ENCODE results near the gene PCDHA2.
"Not testable (repeated sequence)": the region's sequence is repeated elsewhere in the genome, so short reads cannot be mapped to it uniquely, and the experiment has no call there.

Gene PCDHA2

DNA sequence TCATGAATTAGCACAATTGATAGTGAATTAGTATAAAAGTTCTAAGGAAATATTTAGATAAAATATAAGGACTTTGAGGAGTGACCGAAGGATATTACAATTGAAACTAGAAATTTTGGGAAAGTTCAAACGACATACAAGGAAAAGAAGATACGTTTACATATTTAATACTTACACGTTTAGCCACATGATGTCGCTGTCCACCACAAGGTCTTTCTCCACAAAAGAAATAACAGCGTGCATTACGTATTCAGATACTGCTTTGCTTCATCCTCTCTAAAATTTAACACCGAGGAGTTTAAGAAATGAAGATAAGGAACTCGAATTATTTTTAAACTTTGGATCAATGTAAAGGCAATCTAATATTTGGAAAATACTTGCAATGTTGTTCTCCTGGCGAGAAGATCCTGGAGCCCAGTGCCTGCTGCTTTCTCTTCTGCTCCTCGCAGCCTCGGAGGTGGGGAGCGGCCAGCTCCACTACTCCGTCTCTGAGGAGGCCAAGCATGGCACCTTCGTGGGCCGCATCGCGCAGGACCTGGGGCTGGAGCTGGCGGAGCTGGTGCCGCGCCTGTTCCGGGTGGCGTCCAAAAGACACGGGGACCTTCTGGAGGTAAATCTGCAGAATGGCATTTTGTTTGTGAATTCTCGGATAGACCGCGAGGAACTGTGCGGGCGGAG is 6.3 kb downstream of the PCDHA2 start, which contains the start of gene PCDHA3:
PCDHA3 (plus strand) TSS at position 242 of the 678 bp plus-strand sequence.
- Mint-ChIP-seq H3K36me3 (ENCODE audit: low read depth) (peaks cover 64% of the 10 kb centered on the region), H3K27ac (no peak within 1 kb of the TSS), H3K9me3 (peaks cover 33% of the 10 kb centered on the region), H3K27me3 (ENCODE audit: low read depth) (no peaks in the 10 kb centered on the region), H3K4me1 (no peaks in the 10 kb centered on the region), H3K4me3 (no peak within 1 kb of the TSS)
- TF ChIP-seq, protein P1, sequence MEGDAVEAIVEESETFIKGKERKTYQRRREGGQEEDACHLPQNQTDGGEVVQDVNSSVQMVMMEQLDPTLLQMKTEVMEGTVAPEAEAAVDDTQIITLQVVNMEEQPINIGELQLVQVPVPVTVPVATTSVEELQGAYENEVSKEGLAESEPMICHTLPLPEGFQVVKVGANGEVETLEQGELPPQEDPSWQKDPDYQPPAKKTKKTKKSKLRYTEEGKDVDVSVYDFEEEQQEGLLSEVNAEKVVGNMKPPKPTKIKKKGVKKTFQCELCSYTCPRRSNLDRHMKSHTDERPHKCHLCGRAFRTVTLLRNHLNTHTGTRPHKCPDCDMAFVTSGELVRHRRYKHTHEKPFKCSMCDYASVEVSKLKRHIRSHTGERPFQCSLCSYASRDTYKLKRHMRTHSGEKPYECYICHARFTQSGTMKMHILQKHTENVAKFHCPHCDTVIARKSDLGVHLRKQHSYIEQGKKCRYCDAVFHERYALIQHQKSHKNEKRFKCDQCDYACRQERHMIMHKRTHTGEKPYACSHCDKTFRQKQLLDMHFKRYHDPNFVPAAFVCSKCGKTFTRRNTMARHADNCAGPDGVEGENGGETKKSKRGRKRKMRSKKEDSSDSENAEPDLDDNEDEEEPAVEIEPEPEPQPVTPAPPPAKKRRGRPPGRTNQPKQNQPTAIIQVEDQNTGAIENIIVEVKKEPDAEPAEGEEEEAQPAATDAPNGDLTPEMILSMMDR (IDR thresholded peaks at IDR 0.05; ENCODE audit: unreplicated experiment in 3 of 3): no peak

DNA sequence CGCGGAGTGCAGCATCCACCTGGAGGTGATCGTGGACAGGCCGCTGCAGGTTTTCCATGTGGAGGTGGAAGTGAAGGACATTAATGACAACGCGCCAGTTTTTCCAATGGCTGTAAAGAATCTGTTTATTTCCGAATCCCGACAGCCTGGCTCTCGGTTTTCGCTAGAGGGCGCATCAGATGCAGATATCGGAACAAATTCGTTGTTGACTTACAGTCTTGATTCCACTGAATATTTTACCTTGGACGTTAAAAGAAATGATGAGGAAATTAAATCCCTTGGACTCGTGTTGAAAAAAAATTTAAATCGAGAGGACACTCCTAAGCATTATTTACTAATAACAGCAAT is 6.8 kb downstream of the PCDHA2 start:
- Mint-ChIP-seq H3K4me1 (no peaks in the 10 kb centered on the region), H3K4me3 (no peak overlapping the region)

DNA sequence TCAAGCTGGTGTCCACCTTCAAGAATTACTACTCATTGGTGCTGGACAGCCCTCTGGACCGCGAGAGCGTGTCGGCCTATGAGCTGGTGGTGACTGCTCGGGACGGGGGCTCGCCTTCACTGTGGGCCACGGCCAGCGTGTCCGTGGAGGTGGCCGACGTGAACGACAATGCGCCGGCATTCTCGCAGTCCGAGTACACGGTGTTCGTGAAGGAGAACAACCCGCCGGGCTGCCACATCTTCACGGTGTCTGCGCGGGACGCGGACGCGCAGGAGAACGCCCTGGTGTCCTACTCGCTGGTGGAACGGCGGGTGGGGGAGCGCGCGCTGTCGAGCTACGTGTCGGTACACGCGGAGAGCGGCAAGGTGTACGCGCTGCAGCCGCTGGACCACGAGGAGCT is 7.7 kb downstream of the PCDHA2 start:
- not testable (repeated sequence) for H3K4me1 Mint-ChIP-seq; H3K4me3 Mint-ChIP-seq; H3K27ac Mint-ChIP-seq; H3K27me3 Mint-ChIP-seq (ENCODE audit: low read depth)
- peaks cover 68% of the 10 kb centered on the region for H3K36me3 Mint-ChIP-seq (ENCODE audit: low read depth)
- peaks cover 34% of the 10 kb centered on the region for H3K9me3 Mint-ChIP-seq

More for the DNA sequence above, 6.8 kb downstream of the PCDHA2 start:
- Mint-ChIP-seq H3K27ac (no peak overlapping the region), H3K36me3 (ENCODE audit: low read depth) (peaks cover 65% of the 10 kb centered on the region), H3K9me3 (peaks cover 32% of the 10 kb centered on the region), H3K27me3 (ENCODE audit: low read depth) (no peaks in the 10 kb centered on the region)
- TF ChIP-seq, protein P1 (IDR thresholded peaks at IDR 0.05; ENCODE audit: unreplicated experiment in 3 of 3): no peak

DNA sequence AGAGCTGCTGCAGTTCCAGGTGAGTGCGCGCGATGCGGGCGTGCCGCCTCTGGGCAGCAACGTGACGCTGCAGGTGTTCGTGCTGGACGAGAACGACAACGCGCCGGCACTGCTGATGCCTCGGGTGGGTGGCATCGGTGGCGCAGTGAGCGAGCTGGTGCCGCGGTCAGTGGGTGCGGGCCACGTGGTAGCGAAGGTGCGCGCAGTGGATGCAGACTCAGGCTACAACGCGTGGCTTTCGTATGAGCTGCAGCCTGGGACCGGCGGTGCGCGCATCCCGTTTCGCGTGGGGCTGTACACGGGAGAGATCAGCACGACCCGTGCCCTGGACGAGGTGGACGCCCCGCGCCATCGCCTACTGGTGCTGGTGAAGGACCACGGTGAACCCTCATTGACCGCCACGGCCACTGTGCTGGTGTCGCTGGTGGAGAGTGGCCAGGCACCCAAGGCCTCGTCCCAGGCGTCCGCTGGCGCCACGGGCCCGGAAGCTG is 8.2 kb downstream of the PCDHA2 start:
- Mint-ChIP-seq H3K27ac (no peak overlapping the region), H3K9me3 (peaks cover 37% of the 10 kb centered on the region), H3K4me3 (no peak overlapping the region), H3K27me3 (ENCODE audit: low read depth) (no peaks in the 10 kb centered on the region), H3K4me1 (peaks cover 9% of the 10 kb centered on the region), H3K36me3 (ENCODE audit: low read depth) (peaks cover 71% of the 10 kb centered on the region)
- TF ChIP-seq, protein P1 (IDR thresholded peaks at IDR 0.05; ENCODE audit: unreplicated experiment in 3 of 3): no peak

DNA sequence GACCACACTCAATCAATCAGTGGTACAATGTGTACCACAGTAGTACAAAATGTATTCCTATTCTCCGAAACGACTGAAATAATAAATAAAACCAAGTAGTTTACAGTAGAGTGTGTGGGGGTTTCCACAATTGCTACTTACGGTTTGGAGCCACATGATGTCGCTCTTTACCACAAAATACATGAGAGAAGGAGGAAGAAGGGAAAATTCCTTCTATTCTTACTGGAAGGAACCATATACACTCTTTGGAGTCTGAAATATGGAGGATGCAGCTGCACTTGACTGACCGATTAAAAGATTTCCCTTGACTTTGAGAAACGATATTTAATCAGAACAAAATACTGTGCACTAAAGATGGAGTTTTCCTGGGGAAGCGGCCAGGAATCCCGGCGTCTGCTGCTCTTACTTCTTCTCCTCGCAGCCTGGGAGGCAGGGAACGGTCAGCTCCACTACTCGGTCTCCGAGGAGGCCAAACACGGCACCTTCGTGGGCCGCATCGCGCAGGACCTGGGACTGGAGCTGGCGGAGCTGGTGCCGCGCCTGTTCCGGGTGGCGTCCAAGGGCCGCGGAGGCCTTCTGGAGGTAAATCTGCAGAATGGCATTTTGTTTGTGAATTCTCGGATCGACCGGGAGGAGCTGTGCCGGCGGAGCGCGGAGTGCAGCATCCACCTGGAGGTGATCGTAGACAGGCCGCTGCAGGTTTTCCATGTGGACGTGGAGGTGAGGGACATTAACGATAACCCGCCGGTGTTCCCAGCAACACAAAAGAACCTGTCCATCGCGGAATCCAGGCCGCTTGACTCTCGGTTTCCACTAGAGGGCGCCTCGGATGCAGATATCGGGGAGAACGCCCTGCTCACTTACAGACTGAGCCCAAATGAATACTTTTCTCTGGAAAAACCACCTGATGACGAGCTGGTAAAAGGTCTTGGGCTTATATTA is 12.5 kb downstream of the PCDHA2 start, which contains the start of gene PCDHA4:
PCDHA4 (plus strand) TSS at position 235 of the 942 bp plus-strand sequence.
- H3K27me3 Mint-ChIP-seq (ENCODE audit: low read depth): no peaks in the 10 kb centered on the region
- H3K9me3 Mint-ChIP-seq: peaks cover 53% of the 10 kb centered on the region
- peak within 1 kb of the TSS; percentile 87 to 96 (median 90) for H3K27ac Mint-ChIP-seq
- peak within 1 kb of the TSS; percentile 91 to 95 (median 95) for H3K4me3 Mint-ChIP-seq
- H3K36me3 Mint-ChIP-seq (ENCODE audit: low read depth): peaks cover 78% of the 10 kb centered on the region
- TF ChIP-seq, protein P1 (IDR thresholded peaks at IDR 0.05; ENCODE audit: unreplicated experiment in 3 of 3): peak; percentile 45 to 53 (median 52)
- peaks cover 11% of the 10 kb centered on the region for H3K4me1 Mint-ChIP-seq

DNA sequence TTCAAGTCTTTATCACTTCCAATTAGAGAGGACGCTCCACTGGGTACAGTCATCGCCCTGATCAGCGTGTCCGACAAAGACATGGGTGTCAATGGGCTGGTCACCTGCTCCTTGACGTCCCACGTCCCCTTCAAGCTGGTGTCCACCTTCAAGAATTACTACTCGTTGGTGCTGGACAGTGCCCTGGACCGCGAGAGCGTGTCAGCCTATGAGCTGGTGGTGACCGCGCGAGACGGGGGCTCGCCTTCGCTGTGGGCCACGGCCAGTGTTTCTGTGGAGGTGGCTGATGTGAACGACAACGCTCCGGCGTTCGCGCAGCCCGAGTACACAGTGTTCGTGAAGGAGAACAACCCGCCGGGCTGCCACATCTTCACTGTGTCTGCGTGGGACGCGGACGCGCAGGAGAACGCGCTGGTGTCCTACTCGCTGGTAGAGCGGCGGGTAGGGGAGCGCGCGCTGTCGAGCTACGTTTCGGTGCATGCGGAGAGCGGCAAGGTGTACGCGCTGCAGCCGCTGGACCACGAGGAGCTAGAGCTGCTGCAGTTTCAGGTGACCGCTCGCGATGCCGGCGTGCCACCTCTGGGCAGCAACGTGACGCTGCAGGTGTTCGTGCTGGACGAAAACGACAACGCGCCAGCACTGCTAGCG is 13.7 kb downstream of the PCDHA2 start:
- not testable (repeated sequence) for H3K27me3 Mint-ChIP-seq (ENCODE audit: low read depth); H3K27ac Mint-ChIP-seq
- peaks cover 11% of the 10 kb centered on the region for H3K4me1 Mint-ChIP-seq
- H3K4me3 Mint-ChIP-seq: peak overlapping the region; percentile 91 to 95 (median 95)
- peaks cover 84% of the 10 kb centered on the region for H3K36me3 Mint-ChIP-seq (ENCODE audit: low read depth)
- H3K9me3 Mint-ChIP-seq: peaks cover 63% of the 10 kb centered on the region

Measured in nephron (organoid).